Measurements from ENCODE around the gene P2RY2.
A peak's percentile ranks its signal among the peaks of the same experiment; 100 is the strongest.

P2RY2 gene

GRCh38 chr11:73246303-73246702 lies 28.2 kb downstream of the P2RY2 start:
- DNase-seq = no peak

DNA sequence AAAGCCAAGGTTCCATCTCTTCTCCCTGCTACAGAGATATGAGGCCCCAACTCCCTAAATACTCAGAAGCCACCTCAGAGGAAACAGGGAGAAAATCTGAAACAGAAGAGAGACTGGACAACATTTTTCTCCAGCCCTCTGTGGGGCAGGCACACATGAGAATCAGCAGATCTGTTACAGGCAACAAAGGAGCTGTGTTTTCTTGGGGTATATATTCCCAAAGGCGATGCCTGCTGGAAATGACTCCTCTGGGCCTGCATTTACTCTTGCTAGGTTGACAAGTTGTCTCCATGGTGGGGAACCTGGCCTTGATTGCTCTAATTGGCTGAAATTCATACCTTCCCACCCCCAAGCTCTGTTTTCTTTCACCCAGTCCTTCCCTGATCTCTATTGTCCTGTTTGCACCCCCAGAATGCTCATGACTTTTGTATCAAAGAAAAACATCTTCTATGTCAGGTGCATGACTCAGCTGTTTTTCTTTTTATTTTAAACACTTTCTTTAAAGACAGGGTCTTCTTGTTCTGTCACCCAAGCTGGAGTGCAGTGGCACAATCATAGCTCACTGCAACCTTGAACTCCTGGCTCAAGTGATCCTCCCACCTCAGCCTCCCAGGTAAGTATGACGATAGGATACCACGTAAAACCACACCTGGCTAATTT lies 30.6 kb downstream of the P2RY2 start:
- no peak for DNase-seq

- no peak for DNase-seq
Measured at GRCh38 chr11:73249304-73249703, 31.2 kb downstream of the P2RY2 start.

- DNase-seq = no peak
Measured at GRCh38 chr11:73249853-73250783, 32.0 kb downstream of the P2RY2 start.

GRCh38 chr11:73252577-73253191 lies 34.6 kb downstream of the P2RY2 start:
- peak; percentile 19 to 30 for DNase-seq

DNA sequence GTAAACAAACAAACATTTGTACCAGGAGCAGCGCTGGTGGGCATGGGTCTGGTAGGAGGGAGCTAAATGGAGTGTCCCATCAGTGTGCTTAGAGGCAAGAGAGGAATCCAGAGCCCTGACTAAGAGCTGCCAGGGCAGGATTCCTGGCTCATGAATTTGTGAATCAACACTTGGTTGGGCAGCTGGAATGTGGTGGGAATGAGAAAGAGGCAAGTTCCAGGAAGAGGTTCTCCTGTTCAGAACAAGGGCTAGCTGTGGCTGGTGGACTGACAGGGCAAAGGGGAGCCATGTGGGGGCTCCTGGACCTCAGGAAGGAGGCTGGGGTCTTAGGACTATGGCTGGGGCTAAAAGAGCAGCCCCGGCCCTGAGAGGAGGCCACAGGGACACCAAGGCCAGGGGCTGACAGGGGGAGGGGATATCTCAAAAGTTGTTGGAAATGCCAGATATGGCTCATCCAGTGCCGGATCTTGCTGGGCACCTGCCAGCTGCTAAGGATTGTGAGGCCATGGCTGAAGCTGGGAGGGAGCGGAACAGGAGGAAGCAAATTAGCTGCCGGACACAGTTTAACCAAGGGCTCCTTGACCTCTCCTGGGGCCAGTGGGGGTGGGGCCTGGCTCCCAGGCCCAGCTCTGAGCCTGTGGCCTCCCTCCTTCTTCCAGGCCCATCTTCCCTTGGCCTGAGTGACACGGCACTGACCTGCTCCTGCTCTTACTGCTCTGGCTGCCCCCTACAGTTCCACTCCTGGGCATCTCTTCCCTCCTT lies 39.4 kb downstream of the P2RY2 start:
- no peak for DNase-seq

DNA sequence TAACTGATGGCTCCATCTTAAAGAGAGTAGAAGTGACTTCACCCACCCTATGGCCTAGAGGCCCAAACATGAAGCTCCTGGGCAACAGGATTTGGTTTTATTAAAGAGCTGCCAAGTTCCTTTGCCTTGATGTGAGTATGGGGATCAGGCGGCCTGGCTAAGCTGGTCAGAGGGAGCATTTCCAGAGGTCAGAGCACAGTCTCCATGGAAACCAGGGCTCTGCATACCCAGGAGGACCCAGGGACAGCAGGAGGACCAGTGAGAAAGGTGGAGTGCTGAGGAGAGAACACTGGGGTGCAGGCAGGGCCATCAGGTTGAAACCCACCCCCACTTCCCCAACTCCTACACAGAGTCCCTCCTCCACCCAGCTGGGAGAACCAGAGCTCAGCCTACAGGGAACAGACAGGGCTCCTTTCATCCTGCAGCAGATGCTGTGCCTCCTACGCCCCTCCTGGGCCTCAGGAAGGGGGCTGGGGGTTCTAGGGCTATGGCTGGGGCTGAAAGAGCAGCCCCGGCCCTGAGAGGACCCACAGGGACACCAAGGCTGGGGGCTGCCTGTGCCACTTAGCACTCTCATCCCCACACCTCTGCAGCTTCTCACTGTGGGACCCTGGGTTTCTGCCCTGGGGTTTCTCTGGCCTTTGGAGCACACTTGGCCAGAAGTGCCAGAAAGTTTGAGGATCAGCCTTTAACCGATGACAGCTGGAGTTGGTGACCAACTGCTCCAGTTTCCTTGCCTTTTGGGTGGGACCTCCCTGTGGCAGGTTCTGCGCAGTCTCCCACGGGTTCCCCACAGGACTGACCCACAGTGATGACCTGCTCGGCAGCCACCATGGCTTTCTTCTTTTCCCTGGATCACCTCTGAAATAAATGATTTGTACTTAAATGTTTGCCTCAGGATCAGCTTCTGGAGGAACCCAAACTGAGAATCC lies 40.3 kb downstream of the P2RY2 start:
- no peak for DNase-seq

GRCh38 chr11:73259406-73260126 lies 41.5 kb downstream of the P2RY2 start:
- DNase-seq = no peak

DNA sequence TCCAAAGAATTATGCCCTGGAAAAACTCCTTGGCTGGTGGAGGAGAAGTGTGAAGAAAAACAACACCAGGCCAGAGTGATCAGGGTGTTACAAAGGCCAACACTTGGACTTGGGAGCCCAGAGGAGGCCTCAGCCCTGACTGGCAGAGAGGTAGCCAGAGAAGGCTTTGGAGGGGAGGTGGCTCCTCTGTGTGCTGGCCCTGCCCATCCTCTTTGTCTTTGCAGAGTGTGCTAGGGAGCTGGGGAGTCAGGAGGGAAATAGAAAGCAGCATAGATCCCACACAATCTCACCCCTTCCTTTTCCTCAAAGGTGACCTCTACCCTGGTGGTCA lies 42.0 kb downstream of the P2RY2 start:
- no peak for DNase-seq

- no peak for DNase-seq
Measured at GRCh38 chr11:73262851-73263495, 44.9 kb downstream of the P2RY2 start.

GRCh38 chr11:73263640-73264039 lies 45.6 kb downstream of the P2RY2 start:
- DNase-seq = no peak

- DNase-seq = no peak
Measured at GRCh38 chr11:73265278-73265810, 47.3 kb downstream of the P2RY2 start.

DNA sequence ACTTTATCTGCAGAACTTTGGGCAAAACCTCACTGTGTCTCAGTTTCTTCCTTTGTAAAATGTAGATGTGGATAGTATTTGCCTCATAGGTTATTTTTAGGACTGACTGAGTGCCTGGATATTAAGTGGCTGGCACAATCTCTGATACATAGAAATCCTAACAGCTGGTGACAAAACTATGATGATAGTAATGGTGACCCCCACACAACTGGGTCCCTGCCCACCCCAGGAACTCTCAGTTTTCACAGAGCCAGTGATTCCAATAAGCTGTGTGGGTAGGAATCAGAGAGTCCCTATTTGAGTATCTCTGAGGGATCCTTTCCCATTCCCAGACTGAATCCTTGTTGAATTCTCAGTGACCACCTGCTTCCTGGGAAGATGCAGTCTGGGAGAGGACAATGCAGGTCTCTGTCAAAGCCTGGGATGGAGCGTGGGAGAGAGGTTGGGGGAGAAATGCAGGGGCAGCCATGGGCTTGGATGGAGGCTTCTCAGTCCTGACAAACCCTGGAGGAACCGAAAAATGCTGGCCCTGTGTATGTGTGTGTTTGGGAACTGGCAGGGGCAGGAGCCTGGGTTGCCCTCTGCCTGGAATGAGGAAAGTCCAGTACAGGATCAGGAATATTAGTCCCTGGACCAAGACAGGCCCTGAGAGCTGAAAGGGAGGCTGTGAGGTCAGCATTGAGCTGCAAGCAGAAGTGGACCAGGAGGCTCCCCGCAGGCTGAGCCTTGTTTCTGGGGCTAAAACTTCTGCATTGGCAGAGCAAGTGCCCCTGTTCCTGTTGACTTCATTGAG lies 48.0 kb downstream of the P2RY2 start:
- DNase-seq = no peak

DNA sequence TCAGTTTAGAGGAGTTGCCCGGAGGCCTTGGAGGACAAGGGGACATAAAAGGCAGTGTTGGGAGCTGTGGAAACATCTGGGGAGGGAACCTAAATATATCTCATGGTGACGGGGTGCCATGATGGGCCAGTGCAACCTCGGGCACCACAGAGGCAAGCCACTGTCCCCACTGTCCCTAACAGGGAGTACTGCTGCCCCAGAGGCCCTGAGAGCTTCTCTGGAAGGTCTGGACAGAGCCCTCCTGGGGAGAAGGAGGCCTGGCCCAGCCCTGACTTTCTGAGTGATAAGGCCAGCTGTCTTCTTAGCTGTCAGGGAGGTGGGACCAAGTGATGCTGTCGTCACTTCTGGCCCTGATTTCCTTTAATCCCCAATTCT lies 48.6 kb downstream of the P2RY2 start:
- no peak for DNase-seq

GRCh38 chr11:73267122-73267846 lies 49.2 kb downstream of the P2RY2 start:
- no peak for DNase-seq

GRCh38 chr11:73267906-73268540 lies 49.9 kb downstream of the P2RY2 start:
- no peak for DNase-seq

DNA sequence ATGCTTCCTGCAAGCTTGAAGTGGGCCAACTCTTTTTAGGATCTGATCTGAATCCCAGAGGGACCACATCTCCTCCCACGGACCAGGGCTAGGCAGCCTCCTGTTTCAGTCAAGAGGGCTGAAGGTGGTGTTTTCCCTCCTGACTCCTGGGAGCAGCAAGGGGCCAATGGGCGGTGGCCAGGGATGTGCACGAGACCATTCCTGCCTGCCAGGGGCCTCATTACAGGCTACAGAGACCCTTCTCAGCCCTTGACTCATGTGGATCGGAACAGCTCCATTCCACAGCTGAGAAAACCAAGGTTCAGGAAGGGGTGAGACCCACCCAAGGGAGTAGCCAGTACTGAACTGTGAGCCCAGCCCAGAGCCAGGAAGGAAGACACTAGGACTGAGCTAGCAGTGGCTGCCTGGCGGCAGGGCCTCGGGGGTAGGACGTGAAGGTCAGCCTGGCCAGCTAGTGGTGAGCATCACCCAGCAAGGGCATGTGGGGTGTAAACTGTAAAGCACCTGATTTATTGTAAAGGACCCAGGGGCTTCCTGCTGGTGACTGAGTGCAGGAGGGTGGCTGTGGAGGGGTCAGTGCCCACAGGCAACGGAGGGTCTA lies 50.7 kb downstream of the P2RY2 start:
- DNase-seq = no peak

- no peak for DNase-seq
Measured at GRCh38 chr11:73269459-73270015, 51.5 kb downstream of the P2RY2 start.
